Right atrium auricular region (tissue), 2 donors: ENCODE measurements around the gene STX10. TPM values are rescaled to one million over a fixed set of nuclear protein-coding genes. Genes with fewer than 3 reads are reported as not detected.

Experiments used
- DNase-seq: peaks from one replicate; pipeline ENCODE4 v3.0.0-alpha.2; 2019; ENCODE audit warnings: low spot score
- H3K27ac ChIP-seq, 2 donors: fragments of 200-600 bp; sonication (generic); 1 replicate in 1 of 2; 2 replicates in 1 of 2; pipeline ENCODE4 v1.5.1; 2016 to 2019
- H3K27me3 ChIP-seq, 2 donors: fragments of 200-600 bp; sonication (generic); one replicate each; pipeline versions ENCODE4 v1.5.1 to v1.6.0; 2017 to 2019
- H3K36me3 ChIP-seq: fragments of 200-600 bp; sonication (generic); one replicate; pipeline ENCODE4 v1.5.1; 2016
- H3K4me1 ChIP-seq, 2 donors: fragments of 200-600 bp; sonication (generic); one replicate each; pipeline versions ENCODE4 v1.5.1 to v1.6.0; 2017 to 2019
- H3K4me3 ChIP-seq, 2 donors: fragments of 200-600 bp; sonication (generic); 1 replicate in 1 of 2; 2 replicates in 1 of 2; pipeline ENCODE4 v1.5.1; 2017 to 2019; ENCODE audit warnings: mild to moderate bottlenecking in 1 of 2, moderate library complexity in 1 of 2
- H3K9me3 ChIP-seq, 2 donors: fragments of 200-600 bp; sonication (generic); one replicate each; pipeline ENCODE4 v1.5.1; 2019
- CTCF ChIP-seq, 2 donors: fragments of 200-600 bp; sonication (generic); IDR thresholded peaks; one replicate each; pipeline ENCODE4 v1.5.1; 2019; ENCODE audit warnings: antibody characterized with exemption in 2 of 2
- total RNA-seq, 2 donors: library from RNA; depleted of rRNA; stranded (reverse); fragments of >200 nt; gene quantifications; one replicate each; pipeline ENCODE4 v1.1.0, GENCODE V29; 2016

The STX10 gene
- total RNA-seq, 2 donors from 2014 or later: 33.1 to 39.2 TPM

GRCh38 chr19:13095934-13096927, 53.9 kb downstream of the STX10 start:
- H3K36me3 ChIP-seq: peaks cover 6% of the 10 kb centered on the region
- no peak for DNase-seq
- H3K9me3 ChIP-seq: no peaks in the 10 kb centered on the region
- peak overlapping the region; percentile 84 to 85 for H3K27ac ChIP-seq
- H3K4me3 ChIP-seq: peak overlapping the region in 1 of 2 donors; percentile 50
- H3K4me1 ChIP-seq: peaks cover 0 to 92% of the 10 kb centered on the region in 2 donors
- TF ChIP-seq CTCF (IDR thresholded peaks at IDR 0.05): peak in 1 of 2 donors; percentile 33
- no peaks in the 10 kb centered on the region for H3K27me3 ChIP-seq

GRCh38 chr19:13095393-13095784, 54.8 kb downstream of the STX10 start:
- Histone ChIP-seq H3K36me3 (peaks cover 6% of the 10 kb centered on the region), H3K27ac (peak overlapping the region; percentile 84 to 85), H3K4me3 (peak overlapping the region in 1 of 2 donors; percentile 50), H3K27me3 (no peaks in the 10 kb centered on the region), H3K9me3 (no peaks in the 10 kb centered on the region), H3K4me1 (peaks cover 0 to 91% of the 10 kb centered on the region in 2 donors)
- TF ChIP-seq CTCF (IDR thresholded peaks at IDR 0.05): no peak
- no peak for DNase-seq

GRCh38 chr19:13094771-13095392, 55.3 kb downstream of the STX10 start:
- Histone ChIP-seq H3K27ac (peak overlapping the region; percentile 84 to 85), H3K27me3 (no peaks in the 10 kb centered on the region), H3K4me3 (peak overlapping the region in 1 of 2 donors; percentile 50)

GRCh38 chr19:13094106-13094504, 56.1 kb downstream of the STX10 start:
- Histone ChIP-seq H3K36me3 (peaks cover 6% of the 10 kb centered on the region), H3K4me3 (no peak overlapping the region), H3K27ac (peak overlapping the region; percentile 84 to 85), H3K4me1 (peaks cover 0 to 94% of the 10 kb centered on the region in 2 donors), H3K9me3 (no peaks in the 10 kb centered on the region), H3K27me3 (no peaks in the 10 kb centered on the region)
- DNase-seq: no peak
- TF ChIP-seq CTCF (IDR thresholded peaks at IDR 0.05): peak; percentile 13 to 40

More at GRCh38 chr19:13094771-13095392, 55.3 kb downstream of the STX10 start:
- Histone ChIP-seq H3K9me3 (no peaks in the 10 kb centered on the region), H3K36me3 (peaks cover 6% of the 10 kb centered on the region), H3K4me1 (peaks cover 0 to 91% of the 10 kb centered on the region in 2 donors)
- no peak for DNase-seq
- no peak for TF ChIP-seq CTCF (IDR thresholded peaks at IDR 0.05)

Other genes starting within 250 kb of the STX10 start
- not detected for gene SYCE2, start 231.1 kb downstream of the STX10 start, total RNA-seq
- gene FARSA, start 216.7 kb downstream of the STX10 start, total RNA-seq: 10 to 100 TPM; 36.4 TPM
- 100 to 1,000 TPM; 285 to 289 TPM for gene CALR, start 211.8 kb downstream of the STX10 start, total RNA-seq
- 100 to 1,000 TPM; 178 to 185 TPM for gene RAD23A, start 204.5 kb downstream of the STX10 start, total RNA-seq
- gene GADD45GIP1, start 193.2 kb downstream of the STX10 start, total RNA-seq: 10 to 100 TPM; 48.5 to 58.7 TPM
- 10 to 100 TPM in 1 of 2 donors, 1 to 10 TPM in 1; 2.9 to 10.7 TPM for gene DAND5, start 180.8 kb downstream of the STX10 start, total RNA-seq
- 10 to 100 TPM; 56.5 to 69.8 TPM for gene NFIX, start 154.9 kb downstream of the STX10 start, total RNA-seq
- gene LYL1, start 47.5 kb downstream of the STX10 start, total RNA-seq: 10 to 100 TPM; 10.2 to 15.3 TPM
- gene TRMT1, start 33.6 kb downstream of the STX10 start, total RNA-seq: 10 to 100 TPM; 13.6 to 15.0 TPM
- gene NACC1, start 32.1 kb downstream of the STX10 start, total RNA-seq: 10 to 100 TPM; 25.4 to 27.3 TPM
- 100 to 1,000 TPM in 1 of 2 donors, 10 to 100 TPM in 1; 35.4 to 139 TPM for gene IER2, start within 50 bp of the STX10 start, total RNA-seq